HEK293 (cell line): Measurements from ENCODE around the gene LEFTY1.

Experiments
- GLIS1 ChIP-seq: fragments of 450-650 bp; formaldehyde crosslinking; IDR thresholded peaks from 2 replicates; pipeline ENCODE4 v1.5.1; 2016; ENCODE audit warnings: missing biosample characterization, missing genetic modification characterization
- KLF16 ChIP-seq: fragments of 450-650 bp; formaldehyde crosslinking; IDR thresholded peaks from 2 replicates; pipeline ENCODE4 v1.5.1; 2017; ENCODE audit warnings: missing biosample characterization, missing genetic modification characterization
- KLF8 ChIP-seq: fragments of 450-650 bp; formaldehyde crosslinking; IDR thresholded peaks from 2 replicates; pipeline ENCODE4 v1.5.1; 2016; ENCODE audit warnings: missing biosample characterization, missing genetic modification characterization
- SCRT2 ChIP-seq: fragments of 450-650 bp; formaldehyde crosslinking; IDR thresholded peaks from 2 replicates; pipeline ENCODE4 v1.5.1; 2016; ENCODE audit warnings: missing biosample characterization, missing genetic modification characterization
- WT1 ChIP-seq: fragments of 450-650 bp; formaldehyde crosslinking; IDR thresholded peaks from 2 replicates; pipeline ENCODE4 v1.5.1; 2016; ENCODE audit warnings: missing biosample characterization, missing genetic modification characterization
- YY1 ChIP-seq: fragments of 450-650 bp; formaldehyde crosslinking; IDR thresholded peaks from 2 replicates; pipeline ENCODE4 v1.5.1; 2018; ENCODE audit warnings: missing biosample characterization, missing genetic modification characterization
- ZBTB48 ChIP-seq: fragments of 450-650 bp; formaldehyde crosslinking; IDR thresholded peaks from 2 replicates; pipeline ENCODE4 v1.5.1; 2016; ENCODE audit warnings: missing biosample characterization, missing genetic modification characterization
- ZBTB7A ChIP-seq: fragments of 450-650 bp; formaldehyde crosslinking; IDR thresholded peaks from 2 replicates; pipeline ENCODE4 v1.5.1; 2016; ENCODE audit warnings: low read depth, missing biosample characterization, missing genetic modification characterization
- ZNF121 ChIP-seq: fragments of 450-650 bp; formaldehyde crosslinking; IDR thresholded peaks from 2 replicates; pipeline ENCODE4 v1.5.1; 2016; ENCODE audit warnings: missing biosample characterization, missing genetic modification characterization
- ZNF138 ChIP-seq: fragments of 450-650 bp; formaldehyde crosslinking; IDR thresholded peaks from 2 replicates; pipeline ENCODE4 v1.5.1; 2016; ENCODE audit warnings: missing biosample characterization, missing genetic modification characterization, borderline replicate concordance
- ZNF335 ChIP-seq: fragments of 450-650 bp; formaldehyde crosslinking; conservative IDR thresholded peaks from 2 replicates; pipeline ENCODE4 v1.5.1; 2016; ENCODE audit warnings: missing biosample characterization, missing genetic modification characterization
- ZNF521 ChIP-seq: fragments of 450-650 bp; formaldehyde crosslinking; IDR thresholded peaks from 2 replicates; pipeline ENCODE4 v1.5.1; 2017; ENCODE audit warnings: missing biosample characterization, mild to moderate bottlenecking, missing genetic modification characterization
- ZNF529 ChIP-seq: fragments of 450-650 bp; formaldehyde crosslinking; IDR thresholded peaks from 2 replicates; pipeline ENCODE4 v1.5.1; 2017; ENCODE audit warnings: missing genetic modification characterization, missing biosample characterization; ENCODE audit not compliant: insufficient replicate concordance
- ZNF548 ChIP-seq: fragments of 450-650 bp; formaldehyde crosslinking; IDR thresholded peaks from 2 replicates; pipeline ENCODE4 v1.5.1; 2016; ENCODE audit warnings: missing biosample characterization, missing genetic modification characterization
- ZSCAN30 ChIP-seq: fragments of 450-650 bp; IDR thresholded peaks from 2 replicates; pipeline ENCODE4 v1.5.1; 2018; ENCODE audit warnings: missing biosample characterization, mild to moderate bottlenecking, missing genetic modification characterization, moderate library complexity
- TF ChIP-seq, protein P1 (sequence below): fragments of 450-650 bp; formaldehyde crosslinking; conservative IDR thresholded peaks from 2 replicates; pipeline ENCODE4 v1.5.1; 2016; ENCODE audit warnings: low read depth, missing biosample characterization, missing genetic modification characterization
- TF ChIP-seq, protein P2 (sequence below): fragments of 450-650 bp; formaldehyde crosslinking; IDR thresholded peaks from 2 replicates; pipeline ENCODE4 v1.5.1; 2016; ENCODE audit warnings: missing biosample characterization, missing genetic modification characterization
- TF ChIP-seq, protein P3 (sequence below): fragments of 450-650 bp; formaldehyde crosslinking; IDR thresholded peaks from 2 replicates; pipeline ENCODE4 v1.5.1; 2016; ENCODE audit warnings: missing biosample characterization, missing genetic modification characterization
- TF ChIP-seq, protein P4 (sequence below): fragments of 450-650 bp; formaldehyde crosslinking; IDR thresholded peaks from 2 replicates; pipeline ENCODE4 v1.5.1; 2017; ENCODE audit warnings: missing biosample characterization, missing genetic modification characterization
- TF ChIP-seq, protein P5 (sequence below): fragments of 450-650 bp; formaldehyde crosslinking; IDR thresholded peaks from 2 replicates; pipeline ENCODE4 v1.5.1; 2016; ENCODE audit warnings: missing biosample characterization, missing genetic modification characterization
- TF ChIP-seq, protein P6 (sequence below): fragments of 450-650 bp; formaldehyde crosslinking; IDR thresholded peaks from 2 replicates; pipeline ENCODE4 v1.5.1; 2016; ENCODE audit warnings: missing biosample characterization, missing genetic modification characterization, borderline replicate concordance

The LEFTY1 gene

DNA sequence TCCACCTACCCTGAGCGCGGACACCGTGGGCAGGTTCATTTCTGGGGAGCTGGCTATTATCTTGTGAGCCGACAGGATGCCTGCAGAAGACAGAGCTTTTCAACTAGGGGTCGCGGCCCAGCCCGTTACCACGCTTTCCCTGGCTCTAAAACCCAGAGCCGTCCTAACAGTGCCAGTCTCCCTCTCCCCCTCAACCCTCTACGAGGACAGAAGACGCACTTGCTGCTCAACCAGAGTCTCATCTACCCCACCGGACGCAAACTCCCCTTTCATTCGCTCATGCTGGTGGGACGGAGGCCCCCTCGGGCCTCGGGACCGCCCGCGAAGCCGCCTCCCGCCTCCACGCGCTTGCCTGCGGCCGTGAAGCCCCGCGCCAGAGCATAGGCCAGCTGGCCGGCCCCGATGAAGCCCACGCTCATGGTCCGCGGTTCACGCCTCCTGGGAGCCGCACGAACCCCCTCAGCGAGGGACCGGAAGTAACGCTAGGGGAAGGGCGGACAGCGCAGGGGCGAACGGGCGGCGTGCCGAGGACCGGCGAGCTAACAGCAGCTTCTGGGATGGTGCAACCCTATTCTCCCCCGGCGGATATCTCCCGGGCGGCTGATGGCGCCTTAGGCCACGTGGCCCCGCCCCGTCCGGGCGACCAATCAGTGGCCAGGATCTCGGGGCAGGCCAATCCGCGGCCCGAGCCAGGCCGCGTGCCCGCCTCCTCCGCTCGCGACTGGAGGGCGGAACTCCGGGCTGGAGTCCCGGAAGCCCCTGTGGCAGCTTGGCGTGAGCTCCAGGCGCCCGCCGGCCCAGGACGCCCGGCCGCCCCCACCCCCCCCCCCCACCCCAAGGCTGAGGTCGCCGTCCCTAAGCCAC, 35.0 kb upstream of the LEFTY1 start, which contains the start of gene PYCR2 (continued):
- TF ChIP-seq WT1 (tag by site-specific recombination) (peak; percentile 63; the same call in 1 of the 2 replicates), ZNF138 (no peak), ZNF529 (no peak), ZNF521 (tag by site-specific recombination) (no peak), ZBTB48 (tag by site-specific recombination) (peak; percentile 80; the same call in 1 of the 2 replicates), KLF8 (tag by site-specific recombination) (peak; percentile 94), KLF16 (tag by site-specific recombination) (peak; percentile 98), ZNF548 (tag by site-specific recombination) (0 out of 2 replicates have a peak, but pooled peaks have one; percentile 7), ZBTB7A (tag by site-specific recombination) (peak; percentile 9), ZNF121 (tag by site-specific recombination) (peak; percentile 47; the same call in 1 of the 2 replicates), ZSCAN30 (peak; percentile 86), YY1 (tag by site-specific recombination) (peak; percentile 88), SCRT2 (tag by site-specific recombination) (peak; percentile 47; the same call in 1 of the 2 replicates), GLIS1 (tag by site-specific recombination) (peak; percentile 99), ZNF335 (tag by site-specific recombination) (peak; percentile 99)
- TF ChIP-seq, protein P1, sequence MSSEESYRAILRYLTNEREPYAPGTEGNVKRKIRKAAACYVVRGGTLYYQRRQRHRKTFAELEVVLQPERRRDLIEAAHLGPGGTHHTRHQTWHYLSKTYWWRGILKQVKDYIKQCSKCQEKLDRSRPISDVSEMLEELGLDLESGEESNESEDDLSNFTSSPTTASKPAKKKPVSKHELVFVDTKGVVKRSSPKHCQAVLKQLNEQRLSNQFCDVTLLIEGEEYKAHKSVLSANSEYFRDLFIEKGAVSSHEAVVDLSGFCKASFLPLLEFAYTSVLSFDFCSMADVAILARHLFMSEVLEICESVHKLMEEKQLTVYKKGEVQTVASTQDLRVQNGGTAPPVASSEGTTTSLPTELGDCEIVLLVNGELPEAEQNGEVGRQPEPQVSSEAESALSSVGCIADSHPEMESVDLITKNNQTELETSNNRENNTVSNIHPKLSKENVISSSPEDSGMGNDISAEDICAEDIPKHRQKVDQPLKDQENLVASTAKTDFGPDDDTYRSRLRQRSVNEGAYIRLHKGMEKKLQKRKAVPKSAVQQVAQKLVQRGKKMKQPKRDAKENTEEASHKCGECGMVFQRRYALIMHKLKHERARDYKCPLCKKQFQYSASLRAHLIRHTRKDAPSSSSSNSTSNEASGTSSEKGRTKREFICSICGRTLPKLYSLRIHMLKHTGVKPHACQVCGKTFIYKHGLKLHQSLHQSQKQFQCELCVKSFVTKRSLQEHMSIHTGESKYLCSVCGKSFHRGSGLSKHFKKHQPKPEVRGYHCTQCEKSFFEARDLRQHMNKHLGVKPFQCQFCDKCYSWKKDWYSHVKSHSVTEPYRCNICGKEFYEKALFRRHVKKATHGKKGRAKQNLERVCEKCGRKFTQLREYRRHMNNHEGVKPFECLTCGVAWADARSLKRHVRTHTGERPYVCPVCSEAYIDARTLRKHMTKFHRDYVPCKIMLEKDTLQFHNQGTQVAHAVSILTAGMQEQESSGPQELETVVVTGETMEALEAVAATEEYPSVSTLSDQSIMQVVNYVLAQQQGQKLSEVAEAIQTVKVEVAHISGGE (tag by site-specific recombination): peak; percentile 99
- TF ChIP-seq, protein P2, sequence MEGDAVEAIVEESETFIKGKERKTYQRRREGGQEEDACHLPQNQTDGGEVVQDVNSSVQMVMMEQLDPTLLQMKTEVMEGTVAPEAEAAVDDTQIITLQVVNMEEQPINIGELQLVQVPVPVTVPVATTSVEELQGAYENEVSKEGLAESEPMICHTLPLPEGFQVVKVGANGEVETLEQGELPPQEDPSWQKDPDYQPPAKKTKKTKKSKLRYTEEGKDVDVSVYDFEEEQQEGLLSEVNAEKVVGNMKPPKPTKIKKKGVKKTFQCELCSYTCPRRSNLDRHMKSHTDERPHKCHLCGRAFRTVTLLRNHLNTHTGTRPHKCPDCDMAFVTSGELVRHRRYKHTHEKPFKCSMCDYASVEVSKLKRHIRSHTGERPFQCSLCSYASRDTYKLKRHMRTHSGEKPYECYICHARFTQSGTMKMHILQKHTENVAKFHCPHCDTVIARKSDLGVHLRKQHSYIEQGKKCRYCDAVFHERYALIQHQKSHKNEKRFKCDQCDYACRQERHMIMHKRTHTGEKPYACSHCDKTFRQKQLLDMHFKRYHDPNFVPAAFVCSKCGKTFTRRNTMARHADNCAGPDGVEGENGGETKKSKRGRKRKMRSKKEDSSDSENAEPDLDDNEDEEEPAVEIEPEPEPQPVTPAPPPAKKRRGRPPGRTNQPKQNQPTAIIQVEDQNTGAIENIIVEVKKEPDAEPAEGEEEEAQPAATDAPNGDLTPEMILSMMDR (tag by site-specific recombination): peak; percentile 81; the same call in 1 of the 2 replicates
- TF ChIP-seq, protein P3, sequence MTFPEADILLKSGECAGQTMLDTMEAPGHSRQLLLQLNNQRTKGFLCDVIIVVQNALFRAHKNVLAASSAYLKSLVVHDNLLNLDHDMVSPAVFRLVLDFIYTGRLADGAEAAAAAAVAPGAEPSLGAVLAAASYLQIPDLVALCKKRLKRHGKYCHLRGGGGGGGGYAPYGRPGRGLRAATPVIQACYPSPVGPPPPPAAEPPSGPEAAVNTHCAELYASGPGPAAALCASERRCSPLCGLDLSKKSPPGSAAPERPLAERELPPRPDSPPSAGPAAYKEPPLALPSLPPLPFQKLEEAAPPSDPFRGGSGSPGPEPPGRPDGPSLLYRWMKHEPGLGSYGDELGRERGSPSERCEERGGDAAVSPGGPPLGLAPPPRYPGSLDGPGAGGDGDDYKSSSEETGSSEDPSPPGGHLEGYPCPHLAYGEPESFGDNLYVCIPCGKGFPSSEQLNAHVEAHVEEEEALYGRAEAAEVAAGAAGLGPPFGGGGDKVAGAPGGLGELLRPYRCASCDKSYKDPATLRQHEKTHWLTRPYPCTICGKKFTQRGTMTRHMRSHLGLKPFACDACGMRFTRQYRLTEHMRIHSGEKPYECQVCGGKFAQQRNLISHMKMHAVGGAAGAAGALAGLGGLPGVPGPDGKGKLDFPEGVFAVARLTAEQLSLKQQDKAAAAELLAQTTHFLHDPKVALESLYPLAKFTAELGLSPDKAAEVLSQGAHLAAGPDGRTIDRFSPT (tag by site-specific recombination): peak; percentile 68
- TF ChIP-seq, protein P4, sequence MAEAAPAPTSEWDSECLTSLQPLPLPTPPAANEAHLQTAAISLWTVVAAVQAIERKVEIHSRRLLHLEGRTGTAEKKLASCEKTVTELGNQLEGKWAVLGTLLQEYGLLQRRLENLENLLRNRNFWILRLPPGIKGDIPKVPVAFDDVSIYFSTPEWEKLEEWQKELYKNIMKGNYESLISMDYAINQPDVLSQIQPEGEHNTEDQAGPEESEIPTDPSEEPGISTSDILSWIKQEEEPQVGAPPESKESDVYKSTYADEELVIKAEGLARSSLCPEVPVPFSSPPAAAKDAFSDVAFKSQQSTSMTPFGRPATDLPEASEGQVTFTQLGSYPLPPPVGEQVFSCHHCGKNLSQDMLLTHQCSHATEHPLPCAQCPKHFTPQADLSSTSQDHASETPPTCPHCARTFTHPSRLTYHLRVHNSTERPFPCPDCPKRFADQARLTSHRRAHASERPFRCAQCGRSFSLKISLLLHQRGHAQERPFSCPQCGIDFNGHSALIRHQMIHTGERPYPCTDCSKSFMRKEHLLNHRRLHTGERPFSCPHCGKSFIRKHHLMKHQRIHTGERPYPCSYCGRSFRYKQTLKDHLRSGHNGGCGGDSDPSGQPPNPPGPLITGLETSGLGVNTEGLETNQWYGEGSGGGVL (tag by site-specific recombination): peak; percentile 44; the same call in 1 of the 2 replicates
- TF ChIP-seq, protein P5, sequence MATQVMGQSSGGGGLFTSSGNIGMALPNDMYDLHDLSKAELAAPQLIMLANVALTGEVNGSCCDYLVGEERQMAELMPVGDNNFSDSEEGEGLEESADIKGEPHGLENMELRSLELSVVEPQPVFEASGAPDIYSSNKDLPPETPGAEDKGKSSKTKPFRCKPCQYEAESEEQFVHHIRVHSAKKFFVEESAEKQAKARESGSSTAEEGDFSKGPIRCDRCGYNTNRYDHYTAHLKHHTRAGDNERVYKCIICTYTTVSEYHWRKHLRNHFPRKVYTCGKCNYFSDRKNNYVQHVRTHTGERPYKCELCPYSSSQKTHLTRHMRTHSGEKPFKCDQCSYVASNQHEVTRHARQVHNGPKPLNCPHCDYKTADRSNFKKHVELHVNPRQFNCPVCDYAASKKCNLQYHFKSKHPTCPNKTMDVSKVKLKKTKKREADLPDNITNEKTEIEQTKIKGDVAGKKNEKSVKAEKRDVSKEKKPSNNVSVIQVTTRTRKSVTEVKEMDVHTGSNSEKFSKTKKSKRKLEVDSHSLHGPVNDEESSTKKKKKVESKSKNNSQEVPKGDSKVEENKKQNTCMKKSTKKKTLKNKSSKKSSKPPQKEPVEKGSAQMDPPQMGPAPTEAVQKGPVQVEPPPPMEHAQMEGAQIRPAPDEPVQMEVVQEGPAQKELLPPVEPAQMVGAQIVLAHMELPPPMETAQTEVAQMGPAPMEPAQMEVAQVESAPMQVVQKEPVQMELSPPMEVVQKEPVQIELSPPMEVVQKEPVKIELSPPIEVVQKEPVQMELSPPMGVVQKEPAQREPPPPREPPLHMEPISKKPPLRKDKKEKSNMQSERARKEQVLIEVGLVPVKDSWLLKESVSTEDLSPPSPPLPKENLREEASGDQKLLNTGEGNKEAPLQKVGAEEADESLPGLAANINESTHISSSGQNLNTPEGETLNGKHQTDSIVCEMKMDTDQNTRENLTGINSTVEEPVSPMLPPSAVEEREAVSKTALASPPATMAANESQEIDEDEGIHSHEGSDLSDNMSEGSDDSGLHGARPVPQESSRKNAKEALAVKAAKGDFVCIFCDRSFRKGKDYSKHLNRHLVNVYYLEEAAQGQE (tag by site-specific recombination): peak; percentile 79
- TF ChIP-seq, protein P6, sequence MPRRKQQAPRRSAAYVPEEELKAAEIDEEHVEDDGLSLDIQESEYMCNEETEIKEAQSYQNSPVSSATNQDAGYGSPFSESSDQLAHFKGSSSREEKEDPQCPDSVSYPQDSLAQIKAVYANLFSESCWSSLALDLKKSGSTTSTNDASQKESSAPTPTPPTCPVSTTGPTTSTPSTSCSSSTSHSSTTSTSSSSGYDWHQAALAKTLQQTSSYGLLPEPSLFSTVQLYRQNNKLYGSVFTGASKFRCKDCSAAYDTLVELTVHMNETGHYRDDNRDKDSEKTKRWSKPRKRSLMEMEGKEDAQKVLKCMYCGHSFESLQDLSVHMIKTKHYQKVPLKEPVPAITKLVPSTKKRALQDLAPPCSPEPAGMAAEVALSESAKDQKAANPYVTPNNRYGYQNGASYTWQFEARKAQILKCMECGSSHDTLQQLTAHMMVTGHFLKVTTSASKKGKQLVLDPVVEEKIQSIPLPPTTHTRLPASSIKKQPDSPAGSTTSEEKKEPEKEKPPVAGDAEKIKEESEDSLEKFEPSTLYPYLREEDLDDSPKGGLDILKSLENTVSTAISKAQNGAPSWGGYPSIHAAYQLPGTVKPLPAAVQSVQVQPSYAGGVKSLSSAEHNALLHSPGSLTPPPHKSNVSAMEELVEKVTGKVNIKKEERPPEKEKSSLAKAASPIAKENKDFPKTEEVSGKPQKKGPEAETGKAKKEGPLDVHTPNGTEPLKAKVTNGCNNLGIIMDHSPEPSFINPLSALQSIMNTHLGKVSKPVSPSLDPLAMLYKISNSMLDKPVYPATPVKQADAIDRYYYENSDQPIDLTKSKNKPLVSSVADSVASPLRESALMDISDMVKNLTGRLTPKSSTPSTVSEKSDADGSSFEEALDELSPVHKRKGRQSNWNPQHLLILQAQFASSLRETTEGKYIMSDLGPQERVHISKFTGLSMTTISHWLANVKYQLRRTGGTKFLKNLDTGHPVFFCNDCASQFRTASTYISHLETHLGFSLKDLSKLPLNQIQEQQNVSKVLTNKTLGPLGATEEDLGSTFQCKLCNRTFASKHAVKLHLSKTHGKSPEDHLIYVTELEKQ: no peak; the same call in 1 of the 2 replicates
